Activated T-helper 2 cell treated with anti-CD3 and anti-CD28 coated beads, Interferon-gamma antibody, Interleukin-2, Interleukin-4, amounts not matched to agents 10 μg/mL and 5 μg/mL and 100 μg/mL, durations not matched to agents 14 hours and 24 hours and 36 hours (primary cell): ENCODE results near the gene MOV10L1. TPM values are rescaled to one million over a fixed set of nuclear protein-coding genes. Genes with fewer than 3 reads are reported as not detected.

Experiments used
- DNase-seq: peaks from one replicate; pipeline ENCODE4 v3.0.0; 2021; ENCODE audit warnings: low spot score
- H3K27ac Mint-ChIP-seq: one replicate; pipeline ENCODE4 v1.8.0; 2021; ENCODE audit warnings: mixed read lengths
- H3K27me3 Mint-ChIP-seq: one replicate; pipeline ENCODE4 v1.8.0; 2021; ENCODE audit warnings: low read depth, mixed read lengths
- H3K36me3 Mint-ChIP-seq: one replicate; pipeline ENCODE4 v1.8.0; 2021; ENCODE audit warnings: low read depth, mixed read lengths
- H3K4me1 Mint-ChIP-seq: one replicate; pipeline ENCODE4 v1.8.0; 2021; ENCODE audit warnings: low read depth, mixed read lengths
- H3K4me3 Mint-ChIP-seq: one replicate; pipeline ENCODE4 v1.8.0; 2021; ENCODE audit warnings: low read depth, mild to moderate bottlenecking, moderate library complexity, mixed read lengths
- H3K9me3 Mint-ChIP-seq: one replicate; pipeline ENCODE4 v1.8.0; 2021; ENCODE audit warnings: mixed read lengths
- intact Hi-C: fragments of 100-400 bp; cut with micrococcal nuclease; formaldehyde crosslinking; loops from one replicate; pipeline ENCODE4 v1.15.1; 2023
- total RNA-seq: library from RNA; stranded (reverse); gene quantifications from 2 replicates; pipeline ENCODE4 v1.2.3, GENCODE V29; 2022

Gene MOV10L1
- total RNA-seq, 1 donor from 2014 or later = 0.07 TPM

- intact Hi-C loops = no loop called here
- H3K27me3 Mint-ChIP-seq = peaks cover 3% of the 10 kb centered on the region
- no peak overlapping the region for H3K4me3 Mint-ChIP-seq
- no peaks in the 10 kb centered on the region for H3K36me3 Mint-ChIP-seq
- no peaks in the 10 kb centered on the region for H3K9me3 Mint-ChIP-seq
- H3K27ac Mint-ChIP-seq = no peak overlapping the region
- DNase-seq = no peak
- H3K4me1 Mint-ChIP-seq = peaks cover 9% of the 10 kb centered on the region
Measured at GRCh38 chr22:50112151-50113118, 22.6 kb downstream of the MOV10L1 start.

- no peak overlapping the region for H3K27ac Mint-ChIP-seq
- no peak for DNase-seq
- intact Hi-C loops = no loop called here
- H3K4me3 Mint-ChIP-seq = no peak overlapping the region
- peaks cover 9% of the 10 kb centered on the region for H3K4me1 Mint-ChIP-seq
- H3K36me3 Mint-ChIP-seq = no peaks in the 10 kb centered on the region
- no peaks in the 10 kb centered on the region for H3K9me3 Mint-ChIP-seq
- H3K27me3 Mint-ChIP-seq = peaks cover 5% of the 10 kb centered on the region
Measured at GRCh38 chr22:50114221-50115021, 24.6 kb downstream of the MOV10L1 start.

- H3K4me1 Mint-ChIP-seq = peaks cover 9% of the 10 kb centered on the region
- no peaks in the 10 kb centered on the region for H3K36me3 Mint-ChIP-seq
- no peak for DNase-seq
- intact Hi-C loops = no loop called here
- H3K4me3 Mint-ChIP-seq = no peak overlapping the region
- H3K27ac Mint-ChIP-seq = no peak overlapping the region
- peaks cover 7% of the 10 kb centered on the region for H3K27me3 Mint-ChIP-seq
- H3K9me3 Mint-ChIP-seq = no peaks in the 10 kb centered on the region
Measured at GRCh38 chr22:50115693-50116092, 25.9 kb downstream of the MOV10L1 start.

GRCh38 chr22:50117168-50117762, 27.5 kb downstream of the MOV10L1 start:
- peaks cover 9% of the 10 kb centered on the region for H3K27me3 Mint-ChIP-seq
- peaks cover 5% of the 10 kb centered on the region for H3K4me1 Mint-ChIP-seq
- H3K27ac Mint-ChIP-seq = no peak overlapping the region
- no peaks in the 10 kb centered on the region for H3K36me3 Mint-ChIP-seq
- no peak for DNase-seq
- H3K4me3 Mint-ChIP-seq = no peak overlapping the region
- H3K9me3 Mint-ChIP-seq = no peaks in the 10 kb centered on the region
- intact Hi-C loops = no loop called here

- Mint-ChIP-seq H3K27ac (no peak overlapping the region), H3K4me3 (no peak overlapping the region), H3K36me3 (no peaks in the 10 kb centered on the region), H3K9me3 (no peaks in the 10 kb centered on the region), H3K27me3 (peaks cover 8% of the 10 kb centered on the region), H3K4me1 (no peaks in the 10 kb centered on the region)
- intact Hi-C loops = no loop called here
- no peak for DNase-seq
Measured at GRCh38 chr22:50118129-50118528, 28.3 kb downstream of the MOV10L1 start.

GRCh38 chr22:50118557-50119168, 28.9 kb downstream of the MOV10L1 start:
- no peak overlapping the region for H3K27ac Mint-ChIP-seq
- no peak overlapping the region for H3K4me3 Mint-ChIP-seq
- no peak for DNase-seq
- no peaks in the 10 kb centered on the region for H3K36me3 Mint-ChIP-seq
- no peaks in the 10 kb centered on the region for H3K4me1 Mint-ChIP-seq
- intact Hi-C loops = no loop called here
- peaks cover 4% of the 10 kb centered on the region for H3K9me3 Mint-ChIP-seq
- peaks cover 8% of the 10 kb centered on the region for H3K27me3 Mint-ChIP-seq

- H3K9me3 Mint-ChIP-seq = peaks cover 9% of the 10 kb centered on the region
- H3K27me3 Mint-ChIP-seq = peaks cover 13% of the 10 kb centered on the region
- no peaks in the 10 kb centered on the region for H3K4me1 Mint-ChIP-seq
- intact Hi-C loops = no loop called here
- H3K36me3 Mint-ChIP-seq = no peaks in the 10 kb centered on the region
- no peak overlapping the region for H3K27ac Mint-ChIP-seq
- DNase-seq = no peak
- H3K4me3 Mint-ChIP-seq = no peak overlapping the region
Measured at GRCh38 chr22:50119169-50119767, 29.5 kb downstream of the MOV10L1 start.

- Mint-ChIP-seq H3K27ac (no peak overlapping the region), H3K27me3 (peaks cover 15% of the 10 kb centered on the region), H3K4me3 (no peak overlapping the region), H3K36me3 (no peaks in the 10 kb centered on the region), H3K9me3 (peaks cover 9% of the 10 kb centered on the region), H3K4me1 (no peaks in the 10 kb centered on the region)
- intact Hi-C loops = no loop called here
- no peak for DNase-seq
Measured at GRCh38 chr22:50119768-50120251, 30.0 kb downstream of the MOV10L1 start.

GRCh38 chr22:50121202-50121740, 31.5 kb downstream of the MOV10L1 start:
- no peak for DNase-seq
- Mint-ChIP-seq H3K36me3 (no peaks in the 10 kb centered on the region), H3K9me3 (peaks cover 9% of the 10 kb centered on the region), H3K4me3 (no peak overlapping the region), H3K27ac (no peak overlapping the region), H3K27me3 (peaks cover 15% of the 10 kb centered on the region), H3K4me1 (no peaks in the 10 kb centered on the region)
- intact Hi-C loops = no loop called here

GRCh38 chr22:50123119-50123518, 33.3 kb downstream of the MOV10L1 start:
- intact Hi-C loops = no loop called here
- no peaks in the 10 kb centered on the region for H3K4me1 Mint-ChIP-seq
- H3K27me3 Mint-ChIP-seq = peaks cover 15% of the 10 kb centered on the region

GRCh38 chr22:50125029-50125428, 35.2 kb downstream of the MOV10L1 start:
- Mint-ChIP-seq H3K27me3 (peaks cover 16% of the 10 kb centered on the region), H3K9me3 (peaks cover 9% of the 10 kb centered on the region), H3K27ac (no peak overlapping the region), H3K4me3 (no peak overlapping the region), H3K36me3 (no peaks in the 10 kb centered on the region), H3K4me1 (no peaks in the 10 kb centered on the region)
- intact Hi-C loops = no loop called here
- no peak for DNase-seq

More at GRCh38 chr22:50123119-50123518, 33.3 kb downstream of the MOV10L1 start:
- no peak overlapping the region for H3K27ac Mint-ChIP-seq
- peaks cover 9% of the 10 kb centered on the region for H3K9me3 Mint-ChIP-seq
- no peaks in the 10 kb centered on the region for H3K36me3 Mint-ChIP-seq
- H3K4me3 Mint-ChIP-seq = no peak overlapping the region
- DNase-seq = no peak
